Mesenchymal stem cell (in vitro differentiated cells and primary cell): ENCODE measurements around the gene ZNF658. TPM values are rescaled to one million over a fixed set of nuclear protein-coding genes. Genes with fewer than 3 reads are reported as not detected.

ENCODE experiments used
- small RNA-seq: library from polyadenylated mRNA; stranded (forward); fragments of <200 nt; extraction: miRNeasy Mini kit (QIAGEN cat#:217004); gene quantifications from one replicate; pipeline ENCODE3, GENCODE V24; 2013; ENCODE audit warnings: low read depth

ZNF658 gene

Small RNAs within 50 kb of the gene (small RNA-seq; reads per million reads assigned to genes)
- not detected for gene AL353770.2
